HG03135 (cell line): ENCODE results near the gene EXD3.
"Not testable (repeated sequence)": the region's sequence is repeated elsewhere in the genome, so short reads cannot be mapped to it uniquely, and the experiment has no call there.

Experiments
- ATAC-seq: cut with Tn5 transposase; IDR thresholded peaks from one replicate; pipeline ENCODE4 v1.9.1; 2021; ENCODE audit warnings: mild to moderate bottlenecking, moderate library complexity; ENCODE audit not compliant: unreplicated experiment

Gene EXD3

DNA sequence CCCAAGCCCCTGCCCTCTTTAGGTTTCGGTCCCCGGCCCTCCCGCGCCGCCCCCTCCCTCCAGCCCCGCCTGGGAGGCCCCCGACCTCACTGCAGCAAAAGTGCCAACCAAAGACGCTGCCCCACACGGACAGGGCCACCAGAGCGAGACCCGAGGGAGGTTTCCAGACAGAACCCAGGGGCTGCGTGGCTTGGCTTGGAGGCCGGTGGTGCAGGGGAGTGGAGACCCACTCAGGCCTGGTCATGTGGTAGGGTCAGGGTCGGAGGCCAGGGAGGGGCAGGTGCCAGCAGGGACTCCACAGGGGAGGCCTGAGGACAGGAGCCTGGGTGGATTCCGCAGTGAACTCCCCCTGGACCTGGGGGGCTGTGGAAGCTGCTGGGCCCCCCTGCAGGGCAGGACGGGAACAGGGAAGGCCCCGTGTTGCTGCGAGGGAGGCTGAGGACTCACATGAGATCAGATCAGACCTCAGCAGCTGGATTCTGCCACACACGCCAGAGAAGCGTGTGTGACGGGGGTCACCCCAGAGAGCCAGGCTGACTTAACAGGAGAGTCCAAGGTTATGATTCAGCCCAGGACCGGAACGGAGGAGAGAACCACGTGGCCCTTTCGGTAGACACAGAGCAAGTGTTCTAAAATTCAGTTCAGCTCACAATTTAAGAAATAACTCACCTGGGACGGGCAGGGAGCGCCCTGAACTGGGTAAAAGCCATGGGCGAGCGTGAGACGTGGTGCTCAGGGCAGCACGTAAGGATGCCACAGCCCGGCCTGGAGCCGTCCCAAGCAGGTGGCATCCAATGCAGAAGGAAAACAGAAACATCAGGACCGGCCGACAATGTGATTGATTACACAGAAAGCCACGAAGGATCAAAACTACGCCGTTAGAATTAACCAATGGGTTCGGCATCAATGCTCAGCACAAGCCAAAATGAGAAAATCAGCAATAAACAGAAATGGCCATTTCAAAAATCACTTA lies 38.9 kb downstream of the EXD3 start:
- ATAC-seq = no peak

DNA sequence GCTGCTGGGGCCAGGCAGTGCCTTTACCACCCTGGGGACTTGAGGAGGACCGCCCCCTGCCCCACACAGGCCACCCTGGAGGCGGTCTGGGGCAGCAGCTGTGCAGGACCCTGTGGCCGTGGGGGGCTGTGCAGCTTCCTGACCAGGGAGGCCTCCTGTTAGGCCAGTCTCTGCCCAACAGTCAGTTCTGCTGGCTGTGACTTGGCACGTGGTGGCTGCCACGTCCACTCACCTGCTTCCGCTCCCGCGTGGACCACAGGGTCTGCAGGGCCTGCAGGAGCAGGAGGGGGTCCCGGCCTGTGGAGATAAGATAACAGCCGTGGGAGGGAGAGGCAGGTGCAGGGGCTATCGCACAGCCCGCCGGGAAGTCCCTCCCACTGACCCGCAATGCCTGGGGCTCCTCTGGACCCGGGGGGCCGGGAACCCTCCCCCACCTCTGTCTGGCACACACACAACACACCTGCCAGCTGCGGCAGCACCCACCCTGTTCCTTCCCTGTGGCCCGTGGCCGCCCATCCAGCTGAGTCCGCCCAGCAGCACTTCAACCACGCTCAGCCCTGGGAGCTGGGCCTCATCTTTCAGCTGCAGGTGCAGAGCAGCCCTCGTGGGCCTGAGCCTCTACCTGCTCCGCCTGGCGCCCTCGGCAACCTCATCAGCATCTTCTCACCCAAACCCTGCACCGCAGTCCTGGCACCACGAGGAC lies 39.7 kb downstream of the EXD3 start:
- no peak for ATAC-seq

DNA sequence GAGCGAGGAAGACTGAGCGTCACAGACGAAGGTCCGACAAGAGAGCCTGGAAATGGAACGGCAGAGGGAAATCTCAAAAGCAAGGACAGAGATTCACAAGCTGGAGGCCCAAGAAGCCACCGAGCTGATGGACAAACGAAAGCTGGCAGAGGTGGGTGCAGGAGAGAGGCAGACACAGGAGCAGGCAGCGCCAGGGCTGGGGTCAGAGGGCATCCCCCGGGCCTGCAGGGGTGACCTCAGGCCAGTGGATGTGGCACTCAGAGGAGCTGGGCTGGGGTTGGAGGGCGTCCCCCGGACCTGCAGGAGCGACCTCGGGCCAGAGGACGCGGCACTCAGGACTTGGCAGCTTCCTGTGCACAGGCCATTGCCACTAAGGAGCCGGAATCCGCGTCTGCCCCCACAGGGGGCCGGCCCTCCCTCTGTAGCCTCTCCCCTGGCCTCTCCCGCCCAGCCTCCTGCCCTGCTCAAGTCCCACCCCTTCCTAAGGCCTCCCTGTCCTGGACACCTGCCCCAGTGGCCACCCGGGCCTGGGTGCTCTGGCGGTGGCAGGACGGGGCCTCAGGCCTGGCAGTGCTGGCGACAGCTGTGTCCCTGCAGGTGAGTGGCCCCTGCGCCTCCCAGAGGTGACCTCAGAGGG lies 40.4 kb downstream of the EXD3 start:
- ATAC-seq = no peak

DNA sequence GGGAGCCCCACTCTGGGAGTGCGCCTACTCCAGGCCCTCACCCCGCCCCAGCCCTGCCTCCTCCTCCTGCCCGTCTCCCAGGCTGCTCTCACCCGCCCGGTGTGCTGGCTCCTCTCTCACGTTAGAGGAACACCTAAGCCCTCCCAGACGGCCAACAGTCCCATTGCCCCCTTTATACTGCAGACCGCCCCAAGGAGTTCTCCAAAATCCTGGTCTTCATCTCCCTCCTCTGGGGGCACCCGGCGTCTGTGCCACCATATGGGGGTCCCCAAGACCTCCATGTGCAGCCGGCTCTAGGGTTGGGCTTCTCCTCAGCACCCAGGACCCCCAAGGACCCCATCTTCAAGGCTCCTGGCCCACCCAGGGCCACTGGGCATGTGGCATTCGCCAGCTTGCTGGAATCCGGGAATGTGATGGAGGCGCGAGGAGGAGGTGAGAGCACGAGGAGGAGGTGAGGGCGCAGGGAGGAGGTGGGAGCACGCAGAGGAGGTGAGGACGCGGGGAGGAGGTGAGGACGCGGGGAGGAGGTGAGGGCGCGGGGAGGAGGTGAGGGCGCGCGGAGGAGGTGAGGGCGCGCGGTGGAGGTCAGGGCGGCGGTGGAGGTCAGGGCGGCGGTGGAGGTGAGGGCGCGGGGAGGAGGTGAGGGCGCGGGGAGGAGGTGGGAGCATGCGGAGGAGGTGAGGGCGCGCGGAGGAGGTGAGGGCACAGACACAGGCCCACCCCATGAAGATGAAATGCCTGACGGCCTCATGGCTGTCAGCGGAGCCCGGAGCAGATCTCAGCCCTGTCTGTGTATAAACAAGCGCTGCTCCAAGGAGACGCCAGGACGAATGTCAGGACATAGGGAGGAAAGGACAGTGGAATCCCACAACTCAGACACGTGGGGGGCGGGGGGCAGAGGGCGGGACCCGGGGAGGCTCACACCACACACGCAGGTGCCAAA lies 41.2 kb downstream of the EXD3 start:
- no peak for ATAC-seq

DNA sequence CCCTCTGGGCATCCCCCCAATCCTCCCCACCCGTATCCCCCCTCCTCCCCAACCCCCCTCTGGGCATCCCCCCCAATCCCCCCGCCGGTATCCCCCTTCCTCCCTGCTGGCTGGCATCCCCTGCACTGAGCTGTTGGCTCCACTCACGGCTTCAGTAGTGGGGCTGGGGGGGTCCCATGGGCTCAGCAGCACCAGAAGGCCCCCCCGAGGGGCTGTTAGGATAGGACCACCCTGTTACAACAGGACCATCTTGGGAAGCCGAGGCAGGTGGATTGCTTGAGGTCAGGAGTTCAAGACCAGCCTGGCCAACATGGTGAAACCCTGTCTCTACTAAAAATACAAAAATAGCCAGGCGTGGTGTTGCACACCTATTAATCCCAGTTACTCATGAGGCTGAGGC lies 42.4 kb downstream of the EXD3 start:
- no peak for ATAC-seq

DNA sequence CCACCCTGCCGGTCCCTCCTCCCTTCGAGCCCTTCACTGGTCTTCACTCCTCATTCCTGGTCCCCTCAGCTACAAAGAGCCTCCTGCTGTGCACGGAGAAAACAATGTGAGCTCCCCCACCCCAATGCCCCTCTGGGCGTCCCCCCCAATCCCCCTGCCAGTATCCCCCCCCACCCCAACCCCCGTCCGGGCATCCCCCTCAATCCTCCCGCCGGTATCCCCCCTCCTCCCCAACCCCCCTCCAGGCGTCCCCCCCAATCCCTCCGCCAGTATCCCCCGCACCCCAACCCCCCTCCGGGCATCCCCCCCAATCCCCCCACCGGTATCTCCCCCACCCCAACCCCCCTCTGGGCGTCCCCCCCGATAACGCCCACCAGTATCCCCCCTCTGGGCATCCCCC lies 42.8 kb downstream of the EXD3 start:
- ATAC-seq = no peak

DNA sequence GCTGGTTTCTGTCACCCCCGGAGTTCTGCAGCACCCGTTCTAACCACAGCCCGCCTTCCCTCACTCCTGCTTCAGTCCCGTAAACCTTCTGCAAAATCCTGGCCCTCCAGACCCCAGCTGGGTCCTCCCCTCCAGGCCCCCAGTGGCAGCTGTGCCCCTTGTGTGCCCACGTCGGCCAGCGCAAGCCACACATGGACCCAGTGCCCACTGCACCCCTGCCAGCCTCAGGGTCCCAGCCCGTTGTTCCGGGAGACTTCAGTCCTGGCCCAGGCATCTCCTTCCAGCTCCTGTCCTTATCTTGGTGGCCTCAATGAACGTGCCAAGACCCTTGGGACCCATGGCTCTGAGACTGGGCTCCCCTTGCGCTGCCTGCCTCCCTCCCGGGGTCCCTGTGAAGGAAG lies 43.2 kb downstream of the EXD3 start:
- no peak for ATAC-seq

DNA sequence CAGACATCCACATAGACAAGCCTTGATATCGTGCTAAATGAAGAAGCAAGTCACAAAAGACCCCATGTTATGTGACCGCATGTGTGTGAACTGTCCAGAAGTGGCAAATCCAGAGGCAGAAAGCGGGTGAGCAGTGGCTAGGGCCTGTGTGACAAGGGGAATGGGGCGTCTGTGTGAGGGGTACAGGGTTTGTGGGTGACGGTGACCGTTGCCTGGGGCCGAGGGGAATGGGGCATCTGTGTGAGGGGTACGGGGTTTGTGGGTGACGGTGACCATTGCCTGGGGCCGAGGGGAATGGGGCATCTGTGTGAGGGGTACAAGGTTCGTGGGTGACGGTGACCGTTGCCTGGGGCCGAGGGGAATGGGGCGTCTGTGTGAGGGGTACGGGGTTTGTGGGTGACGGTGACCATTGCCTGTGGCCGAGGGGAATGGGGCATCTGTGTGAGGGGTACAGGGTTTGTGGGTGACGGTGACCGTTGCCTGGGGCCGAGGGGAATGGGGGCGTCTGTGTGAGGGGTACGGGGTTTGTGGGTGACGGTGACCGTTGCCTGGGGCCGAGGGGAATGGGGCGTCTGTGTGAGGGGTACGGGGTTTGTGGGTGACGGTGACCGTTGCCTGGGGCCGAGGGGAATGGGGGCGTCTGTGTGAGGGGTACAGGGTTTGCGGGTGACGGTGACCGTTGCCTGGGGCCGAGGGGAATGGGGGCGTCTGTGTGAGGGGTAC lies 44.1 kb downstream of the EXD3 start:
- not testable (repeated sequence) for ATAC-seq

DNA sequence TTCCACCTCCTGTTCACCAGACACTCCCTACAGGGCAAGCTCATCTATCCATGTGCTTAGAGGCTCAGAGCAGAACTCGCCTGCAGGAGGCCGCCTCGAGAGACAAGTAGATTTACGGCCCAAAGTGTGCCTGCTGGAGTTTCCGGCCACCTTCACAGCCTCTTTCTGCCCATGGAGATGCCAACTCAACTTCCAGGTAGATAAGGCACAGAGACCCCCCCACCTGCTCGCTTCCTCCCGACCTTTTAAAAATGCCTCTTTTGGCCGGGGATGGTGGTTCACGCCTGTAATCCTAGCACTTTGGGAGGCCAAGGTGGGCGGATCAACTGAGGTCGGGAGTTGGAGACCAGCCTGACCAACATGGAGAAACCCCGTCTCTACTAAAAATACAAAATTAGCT lies 46.6 kb downstream of the EXD3 start:
- ATAC-seq = no peak

DNA sequence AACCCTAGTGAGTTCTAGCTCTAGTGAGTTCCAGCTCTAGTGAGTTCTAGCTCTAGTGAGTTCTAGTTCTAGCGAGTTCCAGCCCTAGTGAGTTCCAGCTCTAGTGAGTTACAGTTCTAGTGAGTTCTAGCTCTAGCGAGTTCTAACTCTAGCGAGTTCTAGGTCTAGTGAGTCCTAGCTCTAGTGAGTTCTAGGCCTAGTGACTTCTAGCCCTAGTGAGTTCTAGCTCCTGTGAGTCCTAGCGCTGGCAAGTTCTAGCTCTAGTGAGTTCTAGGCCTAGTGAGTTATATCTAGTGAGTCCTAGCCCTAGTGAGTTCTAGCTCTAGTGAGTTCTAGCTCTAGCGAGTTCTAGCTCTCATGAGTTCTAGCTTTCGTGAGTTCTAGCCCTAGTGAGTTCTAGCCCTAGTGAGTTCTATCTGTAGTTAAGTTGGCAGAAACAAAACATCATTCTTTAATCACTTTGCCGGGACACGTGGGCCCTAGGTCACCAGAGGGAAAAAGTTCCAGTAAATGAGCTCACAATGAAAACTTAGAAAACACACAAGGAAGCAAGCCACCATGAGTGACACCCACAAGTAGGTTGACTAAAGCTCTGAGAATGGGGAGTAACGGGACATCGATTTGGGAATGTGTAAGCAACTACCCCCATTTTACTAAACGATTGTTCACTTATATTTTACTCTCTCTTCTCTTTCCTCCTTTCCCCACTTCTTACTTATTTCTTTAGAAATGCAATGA lies 47.5 kb downstream of the EXD3 start:
- ATAC-seq = no peak

DNA sequence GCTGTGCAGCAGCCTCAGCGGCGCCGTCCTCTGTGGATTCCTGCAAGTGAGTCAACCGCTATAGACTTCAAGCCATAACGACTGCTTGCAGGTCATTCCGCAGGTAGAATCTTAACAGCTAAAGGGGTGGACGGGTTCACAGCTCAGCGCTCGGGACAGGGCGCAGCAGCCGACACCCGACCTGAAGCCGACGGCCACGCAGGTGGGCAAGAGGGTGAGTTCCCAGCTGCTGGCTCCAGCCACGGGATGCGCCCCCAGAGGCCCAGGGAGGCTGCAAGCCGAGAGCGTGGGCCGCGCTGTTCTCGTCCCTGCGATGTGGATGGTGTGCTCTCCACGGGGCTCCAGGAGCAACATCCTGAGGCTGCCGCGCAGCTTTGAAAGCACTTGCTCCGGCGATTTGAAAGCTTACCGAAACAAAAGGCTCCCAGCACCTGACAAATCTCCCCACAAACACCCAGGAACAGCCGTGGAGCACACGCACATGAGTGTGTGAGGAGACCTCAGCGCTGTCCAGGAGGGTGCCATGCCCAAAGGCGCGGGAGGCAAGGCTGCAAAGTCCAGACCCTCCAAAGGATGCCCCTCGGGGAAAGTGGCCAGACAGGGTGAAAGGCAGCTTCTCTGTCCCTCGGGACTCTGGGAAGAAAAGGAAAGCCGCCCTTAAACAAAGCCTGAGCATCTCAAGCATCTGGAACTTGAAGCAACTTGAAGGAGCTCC lies 48.7 kb downstream of the EXD3 start:
- no peak for ATAC-seq

DNA sequence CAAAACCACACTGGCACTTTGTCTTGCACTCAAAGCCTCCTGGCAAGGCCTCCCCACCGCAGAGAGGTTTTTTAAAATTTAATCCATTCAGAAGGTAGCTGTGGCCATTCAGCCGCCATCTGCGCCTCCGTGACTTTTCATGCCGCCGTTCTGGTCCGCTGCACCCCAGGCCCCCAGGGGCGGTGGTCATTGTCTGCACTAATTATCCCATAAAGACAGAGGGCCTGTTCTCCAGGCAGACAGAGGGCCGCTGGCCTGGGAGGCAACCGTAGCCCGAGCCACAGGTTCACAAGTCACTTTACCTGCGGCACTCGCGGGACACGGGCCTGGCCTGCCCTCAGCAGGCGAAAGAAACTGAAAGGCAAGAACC lies 49.4 kb downstream of the EXD3 start:
- ATAC-seq = no peak

DNA sequence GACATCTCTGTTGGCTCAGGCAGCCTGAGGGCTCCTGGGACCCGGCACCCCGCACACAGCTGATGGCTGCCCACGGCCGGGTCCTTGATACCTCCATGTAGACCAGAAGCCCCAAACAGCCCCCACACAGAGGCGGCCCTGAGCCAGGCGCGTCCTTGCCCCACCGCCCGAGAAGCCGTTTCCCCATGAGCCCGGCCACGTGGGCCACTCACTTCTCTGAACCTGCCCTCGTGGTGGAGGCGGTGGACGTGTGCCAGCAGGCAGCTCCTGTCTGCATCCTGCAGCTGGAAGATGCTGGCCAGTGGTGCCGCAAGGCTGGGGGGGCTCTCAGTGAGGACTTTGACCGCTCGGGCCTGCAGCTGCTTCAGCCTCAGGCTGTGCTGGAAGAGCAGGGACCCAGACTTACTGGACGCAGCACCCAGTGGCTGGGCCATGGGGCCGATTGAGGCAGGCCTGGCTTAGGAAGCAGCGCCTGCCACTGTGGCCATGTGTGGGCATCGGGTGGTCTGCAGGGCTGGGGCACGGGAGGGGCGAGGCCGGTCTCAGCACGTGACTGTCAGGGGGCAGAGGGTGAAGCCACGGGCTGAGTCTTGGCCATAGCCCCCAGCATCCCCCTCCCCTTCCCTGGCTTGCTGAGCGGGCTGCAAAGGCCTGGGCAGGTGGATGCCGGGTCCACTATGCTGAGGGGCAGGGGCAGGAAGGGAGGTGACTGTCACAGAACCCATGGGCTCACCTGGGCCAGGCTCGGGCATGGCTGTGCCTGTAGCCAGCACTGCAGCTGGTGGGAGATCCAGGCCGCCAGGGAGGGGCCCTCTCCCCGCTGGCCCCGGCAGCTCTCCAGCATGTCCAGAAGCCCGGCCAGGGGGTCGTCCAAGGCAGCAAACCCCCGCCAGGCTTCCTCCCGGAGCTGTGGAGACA lies 50.0 kb downstream of the EXD3 start:
- no peak for ATAC-seq

DNA sequence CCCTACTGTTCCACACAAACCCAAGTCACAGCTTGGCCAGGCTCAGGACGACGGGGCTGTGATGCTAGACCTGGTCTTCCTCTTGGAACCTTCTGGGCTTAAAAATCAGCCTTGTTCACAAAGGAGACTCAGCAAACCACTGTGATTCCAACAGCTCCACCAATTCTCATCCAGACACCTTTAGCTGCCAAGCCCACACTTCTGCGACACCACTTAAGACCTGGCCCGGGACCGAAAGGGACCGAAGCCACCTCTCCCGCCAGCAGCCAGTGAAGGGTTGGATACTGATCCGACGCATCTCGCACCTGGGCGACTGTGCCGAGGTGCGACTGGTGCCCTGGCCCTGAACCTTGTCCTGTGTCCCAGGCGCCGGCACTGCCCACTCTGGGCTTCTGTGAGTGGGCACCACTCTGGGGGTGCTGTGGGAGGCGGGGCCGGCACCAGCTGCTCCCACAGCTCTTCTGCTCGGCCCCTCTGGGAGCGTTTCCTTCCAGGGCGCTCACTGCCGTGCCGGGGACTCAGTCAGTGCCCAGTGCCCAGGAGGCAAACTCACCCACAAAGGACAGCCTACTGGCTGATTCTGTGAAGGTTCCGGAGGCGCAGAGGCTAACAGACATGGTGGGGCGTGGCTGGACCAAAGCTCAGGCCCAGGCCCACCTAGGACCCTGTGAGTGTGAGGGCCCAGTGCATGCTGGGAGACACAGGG lies 50.9 kb downstream of the EXD3 start:
- ATAC-seq = no peak

DNA sequence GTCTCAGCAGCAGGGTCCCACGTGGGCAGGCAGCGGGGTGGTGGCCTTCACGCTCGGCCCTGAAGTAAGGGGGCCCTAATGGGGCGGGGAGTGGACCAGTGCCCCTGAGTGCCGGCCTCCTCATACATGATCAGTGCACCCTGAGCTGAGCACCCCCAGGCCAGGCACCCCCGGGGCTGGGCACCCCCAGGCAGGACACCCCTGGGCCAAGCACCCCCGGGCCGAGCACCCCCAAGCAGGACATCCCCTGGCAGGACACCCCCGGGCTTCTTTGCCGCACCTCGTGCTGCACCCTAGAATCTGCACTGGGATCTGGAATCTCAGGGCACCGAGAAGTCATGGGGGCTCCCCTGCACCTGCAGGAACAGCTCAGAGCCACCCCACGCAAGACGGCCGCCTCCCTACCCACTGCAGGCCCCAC lies 51.4 kb downstream of the EXD3 start:
- ATAC-seq = no peak

DNA sequence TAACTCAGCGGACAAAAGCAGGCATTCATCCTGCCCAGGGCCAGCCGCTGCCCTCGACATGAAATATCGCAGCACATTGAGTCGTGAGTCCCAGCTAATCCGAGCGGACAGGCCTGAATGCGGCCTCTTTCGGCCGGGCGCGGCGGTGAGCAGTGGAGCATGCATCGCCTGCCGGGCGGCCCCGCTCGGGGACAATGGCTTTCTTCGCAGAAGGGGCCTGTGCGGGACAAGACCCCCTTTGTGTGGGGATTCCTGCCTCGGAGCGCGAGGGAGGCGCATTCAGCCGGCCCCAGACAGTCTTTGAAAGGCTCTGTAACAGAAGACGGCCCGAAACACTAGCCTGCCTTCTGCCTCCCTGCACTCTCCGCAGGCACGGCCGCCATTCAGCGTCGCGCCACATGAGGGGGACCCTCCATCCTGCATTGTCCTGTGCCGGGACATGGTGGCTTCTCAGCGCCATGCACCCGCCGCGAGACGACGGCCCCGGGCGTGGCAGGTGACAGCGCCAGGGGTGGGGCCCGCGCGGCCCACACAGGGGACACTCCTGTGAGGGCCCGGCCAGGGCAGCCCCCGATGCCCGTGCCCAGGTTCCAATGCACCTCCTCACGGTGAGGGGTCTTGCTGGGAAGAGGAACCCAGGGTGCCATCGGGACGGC lies 52.0 kb downstream of the EXD3 start:
- ATAC-seq = no peak
